Measurements from ENCODE around the gene KRTAP6-2.

Gene KRTAP6-2

DNA sequence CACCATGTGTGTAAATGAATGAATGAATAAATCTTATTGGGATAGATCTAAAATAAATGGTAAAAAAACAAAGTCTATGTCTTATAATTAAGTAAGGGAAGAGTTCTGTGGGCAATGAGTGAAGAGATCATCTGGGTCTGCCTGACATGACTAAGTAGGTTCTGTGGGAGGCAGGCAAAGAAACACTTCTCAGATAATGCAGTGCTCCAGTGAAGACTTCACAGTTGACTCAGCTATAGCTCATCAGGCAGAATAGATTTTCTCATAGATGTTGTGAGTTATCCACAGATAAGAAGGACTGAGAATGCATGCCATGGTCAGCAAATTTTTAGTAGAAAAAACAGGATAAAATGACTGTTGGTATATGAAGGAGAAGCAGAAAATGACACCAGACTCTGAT is 20.9 kb downstream of the KRTAP6-2 start:
- no peak for FAIRE-seq
- no peak for DNase-seq (ENCODE audit: low spot score)

GRCh38 chr21:30567617-30568016 is 31.1 kb downstream of the KRTAP6-2 start:
- DNase-seq (ENCODE audit: low spot score) (no peak), FAIRE-seq (no peak)

DNA sequence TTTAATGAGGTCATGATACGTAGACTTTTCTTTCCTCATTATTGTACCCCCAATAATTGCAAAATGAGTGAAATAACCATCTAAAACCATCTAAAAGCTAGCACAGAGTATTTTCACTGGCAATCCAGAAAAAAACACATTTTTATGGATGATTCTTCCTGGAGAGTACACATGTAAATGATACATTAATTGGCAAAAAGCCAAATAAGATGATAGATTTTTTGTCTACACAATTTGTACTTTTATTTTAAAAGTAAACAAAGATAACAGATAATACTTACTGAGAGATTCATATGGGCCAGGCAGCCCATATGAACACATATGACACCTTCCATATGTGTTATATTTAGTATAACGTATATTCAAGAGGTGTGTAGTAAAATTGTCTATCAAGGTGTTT is 35.1 kb downstream of the KRTAP6-2 start:
- DNase-seq (ENCODE audit: low spot score) (no peak), FAIRE-seq (no peak)

- no peak for FAIRE-seq
- no peak for DNase-seq (ENCODE audit: low spot score)
Observed at GRCh38 chr21:30563072-30563471, 35.6 kb downstream of the KRTAP6-2 start.

GRCh38 chr21:30561957-30562356 is 36.7 kb downstream of the KRTAP6-2 start:
- DNase-seq (ENCODE audit: low spot score) (no peak), FAIRE-seq (no peak)

- no peak for DNase-seq (ENCODE audit: low spot score)
- FAIRE-seq = no peak
Observed at GRCh38 chr21:30561264-30561895, 37.3 kb downstream of the KRTAP6-2 start, which contains the start of gene KRTAP19-7. Gene KRTAP19-7, minus strand, starts transcription at chr21:30561314. Its CDS starts 25 bp downstream, at chr21:30561289.

GRCh38 chr21:30555095-30555494 is 43.6 kb downstream of the KRTAP6-2 start:
- no peak for FAIRE-seq
- DNase-seq (ENCODE audit: low spot score) = no peak

GRCh38 chr21:30552782-30553181 is 45.9 kb downstream of the KRTAP6-2 start:
- FAIRE-seq = no peak

More at GRCh38 chr21:30552782-30553181, 45.9 kb downstream of the KRTAP6-2 start:
- no peak for DNase-seq (ENCODE audit: low spot score)

All from urothelium cell line (cell line).